Activated CD8-positive, alpha-beta memory T cell treated with anti-CD3 and anti-CD28 coated beads for 24 hours (primary cell): Measurements from ENCODE around the gene PHKB.

Experiments
- DNase-seq: peaks from one replicate; pipeline ENCODE4 v3.0.0-alpha.2; 2020

The PHKB gene

GRCh38 chr16:47574091-47575054 lies 113.2 kb downstream of the PHKB start:
- no peak for DNase-seq

- DNase-seq = no peak
Observed at GRCh38 chr16:47577029-47577428, 115.9 kb downstream of the PHKB start.

GRCh38 chr16:47578033-47578432 lies 116.9 kb downstream of the PHKB start:
- DNase-seq = no peak

GRCh38 chr16:47578573-47578972 lies 117.4 kb downstream of the PHKB start:
- no peak for DNase-seq

- no peak for DNase-seq
Observed at GRCh38 chr16:47581114-47581513, 120.0 kb downstream of the PHKB start.

GRCh38 chr16:47584464-47585225 lies 123.5 kb downstream of the PHKB start:
- DNase-seq = no peak

GRCh38 chr16:47586121-47586520 lies 125.0 kb downstream of the PHKB start:
- DNase-seq = no peak

- DNase-seq = no peak
Observed at GRCh38 chr16:47590472-47590871, 129.3 kb downstream of the PHKB start.

- DNase-seq = no peak
Observed at GRCh38 chr16:47592232-47592631, 131.1 kb downstream of the PHKB start.

GRCh38 chr16:47599512-47599911 lies 138.4 kb downstream of the PHKB start:
- DNase-seq = no peak

GRCh38 chr16:47600376-47600775 lies 139.2 kb downstream of the PHKB start:
- DNase-seq = no peak

GRCh38 chr16:47604306-47604705 lies 143.2 kb downstream of the PHKB start:
- no peak for DNase-seq

- no peak for DNase-seq
Observed at GRCh38 chr16:47611042-47611441, 149.9 kb downstream of the PHKB start.

GRCh38 chr16:47611848-47612493 lies 150.8 kb downstream of the PHKB start:
- DNase-seq = no peak

GRCh38 chr16:47612711-47613110 lies 151.6 kb downstream of the PHKB start:
- no peak for DNase-seq

GRCh38 chr16:47613251-47613650 lies 152.1 kb downstream of the PHKB start:
- DNase-seq = no peak

GRCh38 chr16:47617732-47618131 lies 156.6 kb downstream of the PHKB start:
- no peak for DNase-seq

- DNase-seq = no peak
Observed at GRCh38 chr16:47622451-47623176, 161.5 kb downstream of the PHKB start.

GRCh38 chr16:47624563-47624962 lies 163.4 kb downstream of the PHKB start:
- DNase-seq = no peak

- no peak for DNase-seq
Observed at GRCh38 chr16:47625115-47625567, 164.0 kb downstream of the PHKB start.

GRCh38 chr16:47626246-47626645 lies 165.1 kb downstream of the PHKB start:
- no peak for DNase-seq

- DNase-seq = no peak
Observed at GRCh38 chr16:47627085-47627639, 166.0 kb downstream of the PHKB start.
